ENCODE data around the gene LRP2.

Gene LRP2

GRCh38 chr2:169237286-169237685, 125.0 kb downstream of the LRP2 start:
- no peak for DNase-seq

DNA sequence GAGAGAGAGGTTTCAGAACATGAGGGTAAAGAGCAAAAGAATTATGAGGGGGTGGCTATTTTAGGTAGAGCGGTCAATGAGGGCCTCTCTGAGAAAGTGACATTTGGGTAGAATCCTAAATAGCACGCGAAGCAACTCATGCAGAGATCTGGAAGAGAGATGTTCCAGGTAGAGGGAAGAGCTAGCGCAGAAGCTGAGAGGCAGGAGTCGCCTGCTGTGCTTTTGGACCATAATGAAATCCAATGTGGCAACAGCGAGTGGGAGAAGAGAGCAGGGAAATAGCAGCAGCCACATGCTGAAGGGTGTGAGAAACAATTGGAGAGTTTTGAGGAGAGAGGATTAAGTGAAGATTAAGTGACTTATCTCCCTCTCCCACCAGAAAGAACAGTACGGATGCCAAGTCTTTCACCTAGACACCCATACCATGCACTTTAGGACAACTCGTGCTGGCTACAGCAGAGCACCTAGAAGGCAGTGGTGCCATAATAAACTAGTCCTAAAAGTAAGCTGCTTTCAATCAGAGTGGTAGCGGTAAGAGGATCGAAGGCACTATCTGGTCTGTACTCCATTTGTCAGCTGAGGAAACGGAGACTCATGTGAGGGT, 129.7 kb downstream of the LRP2 start:
- no peak for DNase-seq

DNA sequence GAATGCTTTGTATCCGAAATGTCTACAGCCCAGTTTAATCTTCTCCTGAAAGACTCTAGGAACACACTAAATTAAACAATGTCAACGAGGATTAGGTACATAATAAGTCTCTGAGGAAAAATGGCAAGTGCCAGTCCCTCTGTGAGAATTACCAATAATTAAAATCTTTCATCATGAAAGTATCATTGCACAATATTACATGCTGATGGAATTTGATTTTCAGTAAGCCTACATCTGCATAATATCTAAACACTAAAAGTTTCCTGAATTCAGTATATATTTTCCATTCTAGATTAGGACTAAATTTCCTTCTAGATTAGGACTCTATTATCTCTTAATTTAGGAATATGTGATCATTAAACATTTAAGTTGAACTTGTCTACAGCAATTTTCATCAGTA, 132.1 kb downstream of the LRP2 start:
- DNase-seq: no peak

DNA sequence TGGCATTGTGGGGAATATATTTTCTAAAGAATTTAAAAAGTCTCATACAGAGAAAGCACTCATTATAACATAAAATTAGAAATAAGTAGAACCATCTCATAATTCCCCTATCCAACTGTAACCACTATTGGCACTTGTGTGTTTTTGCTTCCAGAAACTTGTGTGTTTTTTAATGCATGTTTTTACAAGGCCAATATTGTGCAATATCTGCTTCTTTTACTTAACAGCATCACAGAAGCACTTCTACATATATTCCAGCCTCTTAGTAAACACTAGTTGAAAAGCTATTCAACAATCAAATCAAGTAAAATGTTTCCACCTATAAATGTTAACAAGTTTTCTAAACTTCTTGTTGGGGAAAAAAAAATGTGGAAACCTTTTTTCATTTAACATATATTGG, 132.7 kb downstream of the LRP2 start:
- no peak for DNase-seq

GRCh38 chr2:169225906-169226305, 136.4 kb downstream of the LRP2 start:
- no peak for DNase-seq

DNA sequence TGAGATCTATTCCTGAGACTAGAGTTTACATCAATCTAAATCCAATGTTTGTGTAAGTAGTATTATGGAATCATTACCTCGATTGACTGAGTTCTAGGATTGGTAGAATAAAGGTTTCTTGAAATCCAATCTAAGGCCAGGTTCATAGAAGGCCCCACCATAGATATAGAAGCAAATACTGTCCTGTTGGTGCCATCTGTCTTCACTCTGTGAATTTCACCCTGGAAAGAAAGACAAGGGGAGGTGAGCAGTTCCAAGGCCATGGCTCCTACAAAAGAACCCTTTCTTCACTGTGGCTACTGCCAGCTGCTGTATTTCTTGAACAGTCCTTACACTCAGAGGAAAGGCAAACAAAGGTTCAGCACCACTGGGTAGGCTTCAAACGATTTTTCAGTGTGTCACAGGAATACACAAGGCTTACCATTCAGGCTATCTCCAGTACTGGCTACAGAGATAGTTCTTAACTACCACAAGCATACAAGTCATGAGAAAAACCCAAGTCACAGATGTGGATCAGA, 137.0 kb downstream of the LRP2 start:
- DNase-seq: no peak

DNA sequence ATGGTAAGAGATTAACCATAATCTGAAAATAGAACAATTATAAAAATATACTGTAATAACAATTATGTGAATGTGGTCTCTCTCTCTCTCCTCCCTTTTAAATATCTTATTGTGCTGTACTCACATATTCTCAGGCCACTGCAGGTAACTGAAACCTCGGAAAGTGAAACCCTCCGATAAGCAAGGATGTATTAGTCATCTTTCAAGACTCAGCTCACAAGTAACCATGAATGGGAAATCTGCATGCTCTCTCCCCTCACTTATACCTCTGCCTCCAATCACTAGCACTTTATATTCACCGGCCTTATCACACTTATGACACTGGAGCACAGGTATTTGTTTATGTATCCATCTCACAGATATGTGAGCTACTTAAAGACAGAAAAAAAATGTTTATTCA, 139.7 kb downstream of the LRP2 start:
- no peak for DNase-seq

- no peak for DNase-seq
Observed at GRCh38 chr2:169221745-169222369, 140.5 kb downstream of the LRP2 start.

GRCh38 chr2:169210917-169211316, 151.4 kb downstream of the LRP2 start:
- no peak for DNase-seq

GRCh38 chr2:169208026-169208425, 154.3 kb downstream of the LRP2 start:
- no peak for DNase-seq

GRCh38 chr2:169205176-169205575, 157.2 kb downstream of the LRP2 start:
- no peak for DNase-seq

DNA sequence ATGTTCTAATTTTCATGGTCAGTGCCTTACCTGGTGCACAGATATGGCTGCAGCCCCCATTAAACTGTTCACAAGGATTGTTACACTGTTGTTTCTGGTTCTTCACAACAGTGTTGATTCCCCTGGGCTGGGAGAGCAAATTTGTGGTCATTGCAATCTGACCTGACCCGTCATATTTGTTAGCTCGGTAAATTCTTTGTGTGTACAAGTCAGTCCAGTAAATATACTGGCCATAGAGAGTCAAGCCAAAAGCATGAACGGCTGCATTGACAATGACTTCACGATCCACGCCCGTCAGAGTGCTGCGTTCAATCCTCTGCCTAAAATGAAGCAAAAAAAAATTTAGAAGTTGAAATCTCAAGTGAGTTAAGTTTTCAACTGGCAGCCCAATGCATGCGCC, 158.4 kb downstream of the LRP2 start:
- DNase-seq: no peak

DNA sequence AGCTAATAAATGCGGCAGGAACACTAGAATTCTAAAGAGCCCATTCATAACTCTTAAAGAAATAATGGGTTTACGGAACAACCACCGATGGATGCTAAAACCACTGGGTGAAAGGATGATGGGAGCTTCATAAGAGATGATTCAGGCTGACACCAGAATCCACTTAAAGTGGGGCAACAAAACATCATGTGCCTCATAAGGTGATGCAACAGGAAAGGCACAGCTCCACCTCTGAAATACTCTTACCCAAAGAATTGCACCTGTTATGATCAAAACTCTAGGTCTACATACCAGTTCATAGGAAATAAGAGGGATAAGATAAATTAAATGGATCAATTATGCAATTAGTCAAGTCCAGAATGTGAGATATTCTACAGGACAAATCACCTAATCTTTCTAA, 161.6 kb downstream of the LRP2 start:
- DNase-seq: no peak

DNA sequence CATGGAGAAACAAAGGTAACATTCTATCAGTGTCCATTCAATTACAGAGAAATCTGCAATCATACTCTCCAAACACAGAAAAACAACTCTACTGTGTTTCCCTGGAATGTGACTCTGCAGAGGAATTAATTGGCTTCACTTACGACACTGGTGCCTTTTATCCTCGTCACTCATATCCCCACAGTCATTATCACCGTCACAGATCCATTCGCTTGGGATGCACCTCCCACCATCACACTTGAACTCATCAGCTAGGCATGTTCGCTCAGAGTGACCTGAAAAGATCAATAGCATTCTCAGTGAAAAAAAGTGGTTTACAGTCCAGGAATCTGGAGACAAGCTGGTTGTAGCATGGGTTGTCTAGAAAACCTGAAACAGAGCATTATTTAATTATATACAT, 168.7 kb downstream of the LRP2 start:
- no peak for DNase-seq

- DNase-seq: no peak
Observed at GRCh38 chr2:169190197-169190775, 172.0 kb downstream of the LRP2 start.

GRCh38 chr2:169189132-169189531, 173.2 kb downstream of the LRP2 start:
- no peak for DNase-seq

GRCh38 chr2:169185711-169186110, 176.6 kb downstream of the LRP2 start:
- no peak for DNase-seq

- DNase-seq: no peak
Observed at GRCh38 chr2:169184074-169184473, 178.3 kb downstream of the LRP2 start.

GRCh38 chr2:169182573-169182972, 179.8 kb downstream of the LRP2 start:
- no peak for DNase-seq

DNA sequence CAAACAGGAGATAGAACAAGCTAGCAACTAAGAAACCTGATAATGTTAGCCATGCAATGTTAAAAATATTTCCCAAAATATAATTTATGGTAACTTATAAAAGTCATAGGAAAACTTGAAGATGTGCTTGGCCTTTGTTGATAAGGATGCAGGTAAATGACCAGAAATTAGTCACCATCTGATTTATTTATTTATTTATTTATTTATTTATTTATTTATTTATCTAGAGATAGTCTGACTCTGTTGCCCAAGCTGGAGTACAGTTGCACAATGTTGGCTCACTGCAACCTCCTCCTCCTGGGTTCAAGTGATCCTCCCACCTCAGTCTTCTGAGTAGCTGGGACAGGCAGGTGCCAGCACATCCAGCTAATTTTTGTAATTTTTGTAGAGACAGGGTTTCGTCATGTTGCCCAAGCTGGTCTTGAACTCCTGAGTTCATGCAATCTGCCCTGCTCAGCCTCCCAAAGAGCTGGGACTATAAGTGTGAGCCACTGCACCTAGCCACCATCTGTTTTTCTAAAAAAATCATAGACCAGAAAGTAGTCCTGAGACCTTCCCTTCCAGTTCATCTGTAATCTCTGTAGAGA, 183.4 kb downstream of the LRP2 start:
- DNase-seq: no peak

DNA sequence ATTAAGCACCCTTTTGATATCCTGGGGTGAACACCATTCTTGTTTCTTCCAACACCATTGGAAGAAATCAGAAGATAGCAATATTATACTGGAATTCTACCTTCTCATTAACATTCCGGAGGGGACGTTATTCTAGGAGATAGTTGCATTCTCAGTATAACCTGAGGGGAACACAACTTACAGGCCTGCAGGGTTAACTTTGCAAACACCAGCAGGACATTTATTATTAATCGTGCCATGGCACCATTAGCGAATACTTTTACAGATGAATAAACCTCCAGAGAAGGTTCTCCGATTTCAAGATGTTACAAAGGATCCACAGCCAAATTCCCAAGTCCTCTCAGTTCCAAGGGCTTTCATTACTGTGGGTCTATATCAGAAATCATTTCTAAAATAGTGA, 184.0 kb downstream of the LRP2 start:
- no peak for DNase-seq

GRCh38 chr2:169175112-169175511, 187.2 kb downstream of the LRP2 start:
- no peak for DNase-seq

- DNase-seq: no peak
Observed at GRCh38 chr2:169173876-169174275, 188.5 kb downstream of the LRP2 start.

GRCh38 chr2:169172914-169173313, 189.4 kb downstream of the LRP2 start:
- no peak for DNase-seq

All from stimulated activated CD8-positive, alpha-beta memory T cell treated with anti-CD3 and anti-CD28 coated beads, Interleukin-4, amount 100 ng/mL, for 48 hours (primary cell).